ENCODE measurements around the gene FSTL4.

Gene FSTL4

GRCh38 chr5:133260715-133261114 lies 351.6 kb downstream of the FSTL4 start:
- DNase-seq (ENCODE audit: low read depth) = no peak

- no peak for DNase-seq (ENCODE audit: low read depth)
Observed at GRCh38 chr5:133259199-133259997, 352.9 kb downstream of the FSTL4 start.

- DNase-seq (ENCODE audit: low read depth) = no peak
Observed at GRCh38 chr5:133257977-133258376, 354.4 kb downstream of the FSTL4 start.

- DNase-seq (ENCODE audit: low read depth) = no peak
Observed at GRCh38 chr5:133256276-133256675, 356.1 kb downstream of the FSTL4 start.

- DNase-seq (ENCODE audit: low read depth) = no peak
Observed at GRCh38 chr5:133254803-133255202, 357.5 kb downstream of the FSTL4 start.

DNA sequence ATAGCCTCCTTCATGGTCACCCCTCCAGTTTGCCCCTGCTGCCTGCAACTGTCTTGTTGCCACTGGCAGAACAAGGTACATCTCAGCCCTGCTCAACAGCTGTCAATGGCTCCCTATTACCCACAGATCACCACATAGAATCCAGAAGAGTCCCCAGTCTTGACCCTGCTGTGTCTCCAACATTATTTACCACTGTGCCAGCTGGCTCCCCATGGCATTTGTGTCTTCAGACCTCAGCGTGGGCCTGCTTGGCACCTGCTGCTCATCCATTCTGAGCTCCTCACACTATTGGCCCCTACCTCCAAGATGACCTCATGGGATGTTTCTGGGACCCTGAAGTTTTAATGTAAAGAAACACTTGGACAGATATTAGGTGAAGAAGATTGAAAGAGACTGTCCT lies 358.7 kb downstream of the FSTL4 start:
- DNase-seq (ENCODE audit: low read depth) = no peak

GRCh38 chr5:133253070-133253469 lies 359.3 kb downstream of the FSTL4 start:
- no peak for DNase-seq (ENCODE audit: low read depth)

DNA sequence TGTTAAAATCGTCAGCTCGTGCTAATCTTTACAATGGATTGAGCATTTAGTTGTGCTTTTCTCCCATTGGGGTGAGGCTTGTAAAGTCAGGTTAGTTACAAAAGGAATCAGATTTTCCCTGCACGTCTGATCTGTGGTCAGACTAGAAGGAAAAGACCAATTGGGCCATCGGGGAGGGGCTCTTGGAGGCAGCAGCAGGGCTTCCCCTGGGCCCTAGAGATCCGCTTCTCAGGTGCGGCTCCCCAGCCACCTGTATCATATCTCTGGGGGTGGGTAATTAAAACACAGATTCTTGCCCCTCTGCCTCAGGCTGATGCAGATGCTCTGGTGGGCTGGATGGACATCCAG lies 360.2 kb downstream of the FSTL4 start:
- DNase-seq (ENCODE audit: low read depth) = no peak

- DNase-seq (ENCODE audit: low read depth) = no peak
Observed at GRCh38 chr5:133251296-133252132, 360.8 kb downstream of the FSTL4 start.

DNA sequence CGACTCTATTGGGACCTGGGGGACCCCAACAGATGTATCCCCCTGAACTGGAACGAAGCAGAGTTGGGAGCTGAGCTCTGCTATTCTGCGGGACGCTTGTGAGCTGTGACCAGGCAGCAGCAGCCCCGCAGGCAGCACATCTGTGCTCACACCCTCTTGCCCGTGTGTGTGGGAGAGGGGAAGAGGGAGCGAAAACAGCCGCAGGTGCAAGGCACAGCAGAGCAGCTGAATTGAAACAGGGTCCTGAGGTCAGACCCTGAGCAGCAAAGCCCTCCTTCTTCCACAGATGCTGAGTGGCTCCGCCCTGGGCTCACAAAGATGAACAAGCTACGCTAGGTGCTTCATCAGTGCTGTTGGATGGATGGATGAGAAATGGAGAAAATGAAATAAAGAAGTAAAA lies 361.8 kb downstream of the FSTL4 start:
- no peak for DNase-seq (ENCODE audit: low read depth)

- DNase-seq (ENCODE audit: low read depth) = no peak
Observed at GRCh38 chr5:133249593-133249992, 362.7 kb downstream of the FSTL4 start.

DNA sequence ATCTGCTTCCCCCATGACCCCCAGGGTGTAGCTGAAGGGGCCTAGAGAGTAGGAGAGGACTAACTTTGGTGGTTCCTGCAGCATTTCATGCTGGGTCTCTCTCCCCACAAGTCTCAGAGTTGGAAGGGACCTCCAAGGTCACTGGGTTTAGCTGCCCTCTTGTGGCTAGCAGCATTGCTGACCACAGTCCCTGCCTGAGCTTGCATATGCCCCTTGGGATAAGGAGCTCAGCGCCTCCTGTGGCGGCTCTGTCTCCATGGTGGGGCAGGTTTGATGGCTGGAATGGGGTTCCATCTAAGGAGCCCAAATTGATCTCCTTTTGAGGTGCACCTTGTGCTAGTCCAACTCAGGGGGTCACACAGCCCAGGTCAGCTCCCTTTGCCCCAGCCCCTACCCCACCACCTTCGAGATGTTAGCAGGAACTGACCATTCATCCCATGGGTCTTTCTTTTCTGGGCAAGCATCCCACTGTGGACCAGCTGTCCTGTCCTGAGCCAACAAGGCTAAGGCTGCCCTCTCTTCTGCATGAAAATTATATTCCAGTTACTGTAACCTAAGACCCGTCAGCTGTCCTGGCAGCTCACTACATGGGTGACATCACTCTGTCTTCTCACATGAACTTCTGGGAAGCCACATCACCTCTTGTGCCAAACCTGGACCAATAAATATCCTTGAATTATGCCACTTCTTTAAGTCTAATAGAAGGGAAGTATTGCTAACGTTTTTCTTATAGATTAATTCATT lies 364.3 kb downstream of the FSTL4 start:
- no peak for DNase-seq (ENCODE audit: low read depth)

DNA sequence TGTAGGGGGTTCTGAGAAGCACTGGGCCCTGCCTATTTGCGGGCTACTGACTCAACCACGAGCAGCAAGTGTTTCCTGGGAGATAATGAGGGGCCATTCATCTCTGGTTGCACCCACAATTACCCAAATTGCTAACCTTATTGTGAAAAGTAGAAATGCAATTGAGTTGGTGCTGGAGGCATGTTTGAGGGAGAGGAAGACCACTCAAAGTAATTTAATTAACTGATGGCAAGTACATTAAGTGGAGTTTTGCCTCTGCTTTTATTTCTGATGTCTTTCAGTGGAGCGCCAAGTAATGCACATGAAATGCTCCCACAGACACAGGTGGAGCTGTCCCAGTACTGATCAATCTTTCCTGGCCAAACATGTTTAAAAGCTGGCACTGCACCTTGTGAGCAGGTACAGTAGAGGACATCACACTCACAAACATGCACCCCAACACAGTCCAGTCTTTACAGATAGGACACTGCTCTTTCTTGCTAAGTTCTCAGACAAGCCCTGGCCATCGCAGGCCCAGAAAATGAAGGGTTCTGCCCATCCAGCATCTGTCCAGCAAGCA lies 365.1 kb downstream of the FSTL4 start:
- DNase-seq (ENCODE audit: low read depth) = no peak

DNA sequence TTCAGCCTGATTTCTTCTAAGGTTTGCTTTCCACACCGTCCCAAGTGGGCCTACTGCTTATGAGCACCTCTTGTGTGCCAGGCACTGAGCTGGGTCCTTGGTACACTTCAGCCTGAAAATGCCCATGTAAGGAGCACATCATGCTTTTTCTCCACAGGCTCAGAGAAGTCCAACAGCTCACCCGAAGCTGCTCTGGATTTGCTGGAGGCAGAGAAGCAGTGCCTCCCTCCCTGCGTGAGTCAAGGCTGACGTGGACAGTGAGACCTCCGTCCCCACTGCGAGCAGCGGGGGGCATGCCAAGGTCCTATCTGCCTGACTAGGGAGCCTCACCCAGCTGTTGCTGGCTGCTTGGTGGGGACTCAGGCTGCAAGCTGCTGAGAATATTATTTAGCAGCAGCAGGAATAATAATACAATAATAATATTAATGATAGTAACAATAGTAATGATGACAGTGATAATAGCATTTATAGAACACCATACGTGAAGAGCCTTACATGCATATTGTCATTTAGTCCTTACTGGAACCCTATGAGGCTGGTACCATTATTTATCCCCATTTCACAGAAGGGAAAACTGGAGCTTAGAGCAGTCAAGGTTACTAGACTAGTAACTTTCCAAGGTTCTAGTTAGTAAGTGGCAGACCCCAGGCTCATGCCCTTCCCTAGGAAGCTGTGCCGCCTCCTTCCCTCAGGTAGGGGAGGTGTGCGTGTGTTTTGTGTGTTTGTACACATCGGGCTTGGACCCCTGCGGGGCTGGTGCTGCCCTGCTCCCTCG lies 365.8 kb downstream of the FSTL4 start:
- DNase-seq (ENCODE audit: low read depth) = no peak

GRCh38 chr5:133246053-133246370 lies 366.3 kb downstream of the FSTL4 start:
- DNase-seq (ENCODE audit: low read depth) = no peak

DNA sequence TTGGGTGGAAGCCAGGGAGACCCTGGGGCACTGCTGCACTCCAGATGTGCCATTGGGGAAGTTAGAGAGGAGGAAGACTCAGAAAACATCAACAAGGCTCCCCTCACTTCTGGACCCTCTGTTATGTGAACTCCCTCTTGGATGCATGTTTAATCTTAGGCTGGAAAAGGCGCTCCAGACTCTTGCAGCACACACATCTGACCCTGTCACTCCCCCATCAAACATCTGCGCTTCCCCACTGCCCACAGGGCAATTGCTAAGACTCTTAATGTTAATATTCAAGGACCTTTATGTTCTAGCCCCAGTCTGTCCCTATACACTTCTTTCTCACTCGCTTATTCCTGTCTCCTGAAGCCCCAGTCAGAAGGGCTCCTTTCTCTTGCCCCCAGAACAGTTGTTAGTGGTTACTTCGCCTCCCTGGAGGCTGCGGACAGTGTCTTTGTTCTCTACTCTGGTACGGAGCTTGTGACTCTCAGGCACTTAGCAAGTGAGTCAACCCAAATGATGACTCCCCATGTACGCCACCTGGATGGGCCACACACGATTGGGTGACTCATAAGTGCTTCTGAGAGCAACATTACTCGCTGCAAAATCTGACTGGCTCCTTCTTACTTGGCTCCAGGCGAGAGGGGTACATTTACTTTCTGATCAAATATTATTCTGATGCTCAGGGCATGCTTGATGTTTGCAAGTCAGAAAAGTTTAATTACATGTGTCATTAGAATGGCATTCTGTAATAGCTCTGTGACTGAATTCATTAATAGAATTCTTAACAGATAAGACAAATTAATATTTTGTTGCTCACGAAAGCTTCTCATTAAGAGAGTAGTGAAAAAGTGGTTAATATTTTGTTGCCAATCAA lies 366.9 kb downstream of the FSTL4 start:
- peak; percentile 82 for DNase-seq (ENCODE audit: low read depth)

DNA sequence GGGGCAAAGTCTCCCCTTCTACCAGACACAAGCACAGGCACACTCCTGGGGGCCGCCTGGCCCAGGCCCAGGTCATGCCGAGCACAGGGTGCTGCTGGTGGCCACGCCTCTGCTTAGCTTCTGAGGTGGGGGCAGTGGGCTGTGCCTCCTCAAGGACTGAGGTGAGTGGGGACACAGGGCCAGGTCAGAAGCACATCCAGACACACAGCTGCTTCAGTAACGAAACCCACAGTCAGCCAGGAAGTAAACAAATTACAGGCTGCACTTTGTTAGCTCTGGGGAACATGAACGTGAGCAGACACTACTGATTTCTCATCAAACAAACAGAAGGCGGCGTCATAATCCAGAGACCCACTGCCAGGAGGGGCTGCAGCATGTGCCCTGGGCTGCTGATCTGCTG lies 368.1 kb downstream of the FSTL4 start:
- DNase-seq (ENCODE audit: low read depth) = no peak

DNA sequence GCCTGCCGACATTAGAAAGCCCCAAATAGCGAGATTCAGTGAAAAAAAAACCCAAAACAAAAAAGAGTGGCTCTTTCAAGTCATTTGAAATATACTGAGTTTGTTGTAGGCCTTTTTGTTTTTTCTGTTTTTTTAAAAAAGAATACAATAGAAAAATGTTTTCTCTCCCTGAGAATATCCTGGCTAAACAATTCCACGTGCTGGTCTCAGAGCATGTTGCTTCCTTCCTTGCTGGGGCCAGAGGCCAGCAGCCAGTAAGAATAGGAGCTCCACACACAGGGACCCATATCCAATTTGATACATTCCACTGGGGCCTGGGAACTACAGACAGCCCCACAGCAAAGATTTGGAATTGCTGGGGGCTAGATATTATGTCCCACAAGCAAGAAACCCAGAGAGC lies 369.1 kb downstream of the FSTL4 start:
- DNase-seq (ENCODE audit: low read depth) = no peak

DNA sequence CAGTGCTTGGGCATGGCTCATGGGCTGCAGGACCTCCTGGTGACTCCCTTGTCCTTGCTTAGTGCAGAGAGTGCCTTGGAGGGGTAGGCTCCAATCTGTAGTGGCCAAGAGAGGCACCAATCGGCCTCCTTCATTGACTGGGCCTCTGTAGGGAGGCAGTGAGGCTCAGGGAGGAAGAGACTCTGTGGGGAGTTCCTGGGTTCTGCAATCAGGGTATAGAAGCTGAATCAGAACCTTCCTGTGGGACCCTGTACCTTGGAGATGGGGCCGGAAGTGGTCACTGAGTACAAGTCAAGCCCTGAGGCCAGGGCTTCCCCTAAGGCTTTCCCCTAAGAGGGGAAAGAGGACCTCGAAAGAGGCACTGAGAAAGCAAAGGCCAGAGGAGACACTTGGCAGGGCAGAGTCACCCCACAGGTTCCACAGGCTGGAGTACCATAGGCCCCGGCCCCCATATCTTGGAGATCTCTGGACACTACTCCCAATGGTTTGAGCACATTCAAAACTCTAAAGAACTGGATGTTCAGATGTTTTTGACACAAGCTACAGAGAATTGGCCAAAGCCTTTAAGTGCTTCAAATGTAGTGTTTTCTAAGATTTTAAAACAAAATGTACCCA lies 370.0 kb downstream of the FSTL4 start:
- DNase-seq (ENCODE audit: low read depth) = no peak
